Esophagus squamous epithelium (tissue), 4 donors: Measurements from ENCODE around the gene NAA50.

Source experiments
- POLR2A ChIP-seq, 4 donors: fragments of 450-650 bp; IDR thresholded peaks; one replicate each; pipeline ENCODE4 v1.6.1; 2017; ENCODE audit warnings: antibody characterized with exemption in 4 of 4, mild to moderate bottlenecking in 4 of 4, moderate library complexity in 3 of 4
- TF ChIP-seq, protein P1 (sequence below), 6 experiments: fragments of 450-650 bp in 4 of 6; fragments of 200-600 bp in 2 of 6; sonication (generic) in 2 of 6; IDR thresholded peaks; one replicate each; pipeline ENCODE4 v1.5.1; 2016 to 2019; ENCODE audit warnings: antibody characterized with exemption in 6 of 6, mild to moderate bottlenecking in 4 of 6, moderate library complexity in 4 of 6

DNA sequence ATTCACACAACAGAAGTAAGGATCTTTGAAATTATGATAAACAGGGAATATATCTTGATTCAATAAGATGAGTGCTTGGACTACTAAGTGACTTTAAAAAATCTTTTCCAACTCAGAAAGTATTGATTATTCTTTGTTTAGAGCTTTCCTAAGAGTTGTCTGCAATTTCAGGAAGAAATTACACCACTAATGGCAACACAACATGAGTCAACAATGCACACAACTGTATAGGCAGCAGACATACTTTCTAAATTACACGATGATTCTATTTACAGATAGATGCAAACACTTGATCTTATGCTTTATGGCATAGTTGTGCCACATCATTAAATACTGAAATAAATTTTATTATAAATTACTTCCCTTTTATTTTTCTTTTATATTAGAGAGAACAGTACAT, 4.4 kb downstream of the NAA50 start:
- no peak for TF ChIP-seq POLR2A (IDR thresholded peaks at IDR 0.05)
- TF ChIP-seq, protein P1, sequence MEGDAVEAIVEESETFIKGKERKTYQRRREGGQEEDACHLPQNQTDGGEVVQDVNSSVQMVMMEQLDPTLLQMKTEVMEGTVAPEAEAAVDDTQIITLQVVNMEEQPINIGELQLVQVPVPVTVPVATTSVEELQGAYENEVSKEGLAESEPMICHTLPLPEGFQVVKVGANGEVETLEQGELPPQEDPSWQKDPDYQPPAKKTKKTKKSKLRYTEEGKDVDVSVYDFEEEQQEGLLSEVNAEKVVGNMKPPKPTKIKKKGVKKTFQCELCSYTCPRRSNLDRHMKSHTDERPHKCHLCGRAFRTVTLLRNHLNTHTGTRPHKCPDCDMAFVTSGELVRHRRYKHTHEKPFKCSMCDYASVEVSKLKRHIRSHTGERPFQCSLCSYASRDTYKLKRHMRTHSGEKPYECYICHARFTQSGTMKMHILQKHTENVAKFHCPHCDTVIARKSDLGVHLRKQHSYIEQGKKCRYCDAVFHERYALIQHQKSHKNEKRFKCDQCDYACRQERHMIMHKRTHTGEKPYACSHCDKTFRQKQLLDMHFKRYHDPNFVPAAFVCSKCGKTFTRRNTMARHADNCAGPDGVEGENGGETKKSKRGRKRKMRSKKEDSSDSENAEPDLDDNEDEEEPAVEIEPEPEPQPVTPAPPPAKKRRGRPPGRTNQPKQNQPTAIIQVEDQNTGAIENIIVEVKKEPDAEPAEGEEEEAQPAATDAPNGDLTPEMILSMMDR (IDR thresholded peaks at IDR 0.05) = no peak
